ENCODE results near the gene SULT4A1.

GRCh38 chr22:43802897-43803495 is 59.3 kb downstream of the SULT4A1 start:
- TF ChIP-seq CTCF (conservative IDR thresholded peaks at IDR 0.05; ENCODE audit: low read depth, low read length) (no peak), CEBPB (IDR thresholded peaks at IDR 0.05; ENCODE audit: low read depth, low read length) (no peak), MXI1 (IDR thresholded peaks at IDR 0.05; ENCODE audit: borderline replicate concordance, low read depth, low read length) (no peak), RCOR1 (IDR thresholded peaks at IDR 0.05; ENCODE audit: insufficient replicate concordance, low read length) (no peak), RAD21 (IDR thresholded peaks at IDR 0.05; ENCODE audit: low read length) (no peak), POLR2A (IDR thresholded peaks at IDR 0.05; ENCODE audit: low read depth, low read length) (no peak), MAZ (IDR thresholded peaks at IDR 0.05; ENCODE audit: borderline replicate concordance, low read depth, low read length) (no peak), NFE2L2 (IDR thresholded peaks at IDR 0.05; ENCODE audit: low read depth, low read length) (no peak), MAFK (IDR thresholded peaks at IDR 0.05; ENCODE audit: low read depth, low read length) (no peak), FOS (IDR thresholded peaks at IDR 0.05; ENCODE audit: low read depth, low read length) (no peak)
